GM23248 (cell line): ENCODE measurements around the gene AKAP7. TPM values are rescaled to one million over a fixed set of nuclear protein-coding genes. Genes with fewer than 3 reads are reported as not detected.

Experiments
- DNase-seq: peaks from one replicate; pipeline ENCODE4 v3.0.0-alpha.2; 2015
- H2AFZ ChIP-seq: fragments of 200-600 bp; sonication (generic); 2 replicates; pipeline ENCODE4 v1.6.1; 2016; ENCODE audit warnings: antibody characterized with exemption
- H3F3A ChIP-seq: fragments of 200-600 bp; sonication (generic); 2 replicates; pipeline ENCODE4 v1.6.1; 2016; ENCODE audit warnings: mild to moderate bottlenecking, antibody characterized with exemption, mixed run types; ENCODE audit not compliant: insufficient read depth
- H3K27ac ChIP-seq: fragments of 200-600 bp; sonication (generic); 2 replicates; pipeline ENCODE4 v1.5.1; 2016; ENCODE audit warnings: mild to moderate bottlenecking
- H3K27me3 ChIP-seq: fragments of 200-600 bp; sonication (generic); replicated peaks from 2 replicates; pipeline ENCODE4 v1.6.1; 2016; ENCODE audit warnings: mild to moderate bottlenecking; ENCODE audit not compliant: insufficient read depth
- H3K36me3 ChIP-seq: fragments of 200-600 bp; sonication (generic); 2 replicates; pipeline ENCODE4 v1.6.1; 2016; ENCODE audit warnings: low read depth, mild to moderate bottlenecking
- H3K4me1 ChIP-seq: fragments of 200-600 bp; sonication (generic); 2 replicates; pipeline ENCODE4 v1.6.1; 2016; ENCODE audit warnings: mild to moderate bottlenecking; ENCODE audit not compliant: insufficient read depth
- H3K4me2 ChIP-seq: fragments of 200-600 bp; sonication (generic); one replicate; pipeline ENCODE4 v1.6.1; 2016; ENCODE audit warnings: mild to moderate bottlenecking; ENCODE audit not compliant: unreplicated experiment
- H3K4me3 ChIP-seq: fragments of 200-600 bp; sonication (generic); 2 replicates; pipeline ENCODE4 v1.5.1; 2016; ENCODE audit warnings: mild to moderate bottlenecking
- H3K79me2 ChIP-seq: fragments of 200-600 bp; sonication (generic); 2 replicates; pipeline ENCODE4 v1.6.1; 2016; ENCODE audit warnings: mild to moderate bottlenecking; ENCODE audit not compliant: insufficient read depth
- H3K9ac ChIP-seq: fragments of 200-600 bp; sonication (generic); 2 replicates; pipeline ENCODE4 v1.6.1; 2016; ENCODE audit warnings: mild to moderate bottlenecking
- H3K9me2 ChIP-seq: fragments of 200-600 bp; sonication (generic); 2 replicates; pipeline ENCODE4 v1.6.1; 2016; ENCODE audit warnings: mixed run types, mild to moderate bottlenecking, moderate library complexity; ENCODE audit not compliant: insufficient read depth
- H3K9me3 ChIP-seq: fragments of 200-600 bp; sonication (generic); one replicate; pipeline ENCODE4 v1.6.1; 2017; ENCODE audit warnings: low read depth
- H4K20me1 ChIP-seq: fragments of 200-600 bp; sonication (generic); 2 replicates; pipeline ENCODE4 v1.6.0; 2016; ENCODE audit not compliant: insufficient read depth
- EZH2 ChIP-seq: fragments of 200-600 bp; sonication (generic); IDR thresholded peaks from 2 replicates; pipeline ENCODE4 v1.6.1; 2018; ENCODE audit warnings: antibody characterized with exemption, mild to moderate bottlenecking; ENCODE audit not compliant: insufficient read depth, poor library complexity, severe bottlenecking
- EZH2phosphoT487 ChIP-seq: fragments of 200-600 bp; sonication (generic); IDR thresholded peaks from 2 replicates; pipeline ENCODE4 v1.6.1; 2018; ENCODE audit warnings: antibody characterized with exemption, moderate library complexity, mild to moderate bottlenecking, low read depth; ENCODE audit not compliant: insufficient read depth
- WGBS, 2 experiments: methylation state at CpG; one replicate each; pipeline ENCODE4 v1.1.6; 2015 to 2017; ENCODE audit warnings: low lambda C conversion rate in 2 of 2, low coverage in 1 of 2; ENCODE audit errors: missing lambda C conversion rate in 2 of 2; 5-methylcytosine and 5-hydroxymethylcytosine counted together
- in situ Hi-C: fragments of 300-500 bp; cut with MboI; formaldehyde crosslinking; loops from 2 replicates; pipeline ENCODE4 v1.15.0; 2020
- polyA plus RNA-seq: library from polyadenylated mRNA; unstranded; fragments of >200 nt; fragmentation: Nextera tagmentation; extraction: Ambion mirVana; gene quantifications from 2 replicates; pipeline ENCODE4 v1.2.1, GENCODE V29; 2016
- total RNA-seq: library from RNA; depleted of rRNA; stranded (reverse); fragments of >200 nt; shearing (Covaris generic); gene quantifications from 2 replicates; pipeline ENCODE4 v1.2.3, GENCODE V29; 2014; rRNA removed

AKAP7 gene
- total and polyA plus RNA-seq, 2 experiments from 2014 or later, result 3.2 to 8.2 TPM

- H3K27ac ChIP-seq, result no peak overlapping the region
- H3K4me2 ChIP-seq, result no peak overlapping the region
- H2AFZ ChIP-seq, result no peak overlapping the region
- no peaks in the 10 kb centered on the region for H3K4me1 ChIP-seq
- in situ Hi-C loops, result no loop called here
- no peak for DNase-seq
- H3K9me3 ChIP-seq, result no peaks in the 10 kb centered on the region
- H3K79me2 ChIP-seq, result no peaks in the 10 kb centered on the region
- no peaks in the 10 kb centered on the region for H3F3A ChIP-seq
- TF ChIP-seq EZH2 (no peak), EZH2phosphoT487 (no peak)
- H3K9ac ChIP-seq, result no peak overlapping the region
- WGBS, 2 experiments, result 37 to 42% methylated on average over 3 of the region's 3 CpGs
- H3K4me3 ChIP-seq, result no peak overlapping the region
- no peaks in the 10 kb centered on the region for H3K27me3 ChIP-seq
- H4K20me1 ChIP-seq, result no peaks in the 10 kb centered on the region; the same call in 1 of the 2 replicates
- H3K9me2 ChIP-seq, result no peaks in the 10 kb centered on the region
- H3K36me3 ChIP-seq, result no peaks in the 10 kb centered on the region
Observed at GRCh38 chr6:131331151-131331550, 195.9 kb downstream of the AKAP7 start.

- H3K9ac ChIP-seq, result no peak overlapping the region
- H3K9me2 ChIP-seq, result no peaks in the 10 kb centered on the region
- no peak for TF ChIP-seq EZH2phosphoT487
- TF ChIP-seq EZH2, result no peak
- no peak overlapping the region for H3K4me2 ChIP-seq
- in situ Hi-C loops, result no loop called here
- no peaks in the 10 kb centered on the region; the same call in 1 of the 2 replicates for H4K20me1 ChIP-seq
- no peaks in the 10 kb centered on the region for H3K27me3 ChIP-seq
- H3K27ac ChIP-seq, result no peak overlapping the region
- WGBS, 2 experiments, result 74 to 83% methylated on average over 5 of the region's 5 CpGs
- H3K4me1 ChIP-seq, result no peaks in the 10 kb centered on the region
- H3K4me3 ChIP-seq, result no peak overlapping the region
- DNase-seq, result no peak
- H3K36me3 ChIP-seq, result no peaks in the 10 kb centered on the region
- no peaks in the 10 kb centered on the region for H3K9me3 ChIP-seq
- H2AFZ ChIP-seq, result no peak overlapping the region
- no peaks in the 10 kb centered on the region for H3F3A ChIP-seq
- H3K79me2 ChIP-seq, result no peaks in the 10 kb centered on the region
Observed at GRCh38 chr6:131331873-131332781, 196.9 kb downstream of the AKAP7 start.

Other genes with a start within 250 kb of the AKAP7 start
- 23.2 and 31.9 TPM in 2 replicates for gene EPB41L2, start 72.2 kb upstream of the AKAP7 start, total RNA-seq
- 27.8 and 31.3 TPM in 2 replicates for gene EPB41L2, start 72.2 kb upstream of the AKAP7 start, polyA plus RNA-seq